Epithelial cell of esophagus (primary cell): Measurements from ENCODE around the gene ZFPM1.

Experiments used
- DNase-seq: peaks from one replicate; pipeline ENCODE4 v3.0.0; 2010; ENCODE audit warnings: low read depth
- H3K4me3 ChIP-seq: 2 replicates; pipeline ENCODE4 v1.5.1; 2011; ENCODE audit warnings: mild to moderate bottlenecking, low read length, control low read depth
- CTCF ChIP-seq: IDR thresholded peaks from 2 replicates; pipeline ENCODE4 v1.5.1; 2011; ENCODE audit warnings: low read depth, mild to moderate bottlenecking, low read length, control low read depth, inconsistent platforms; ENCODE audit not compliant: insufficient read depth; ENCODE audit errors: missing control alignments

The ZFPM1 gene

GRCh38 chr16:88541831-88542616 lies 88.9 kb downstream of the ZFPM1 start:
- TF ChIP-seq CTCF, result no peak
- no peak overlapping the region for H3K4me3 ChIP-seq
- no peak for DNase-seq

- H3K4me3 ChIP-seq, result no peak overlapping the region
- no peak for DNase-seq
- no peak for TF ChIP-seq CTCF
Observed at GRCh38 chr16:88543230-88543813, 90.2 kb downstream of the ZFPM1 start.

- no peak overlapping the region for H3K4me3 ChIP-seq
- no peak for TF ChIP-seq CTCF
- no peak for DNase-seq
Observed at GRCh38 chr16:88545781-88546180, 92.7 kb downstream of the ZFPM1 start.

GRCh38 chr16:88548131-88548874 lies 95.2 kb downstream of the ZFPM1 start:
- no peak for TF ChIP-seq CTCF
- DNase-seq, result no peak
- no peak overlapping the region for H3K4me3 ChIP-seq

- DNase-seq, result no peak
- no peak overlapping the region for H3K4me3 ChIP-seq
- TF ChIP-seq CTCF, result no peak
Observed at GRCh38 chr16:88548985-88549384, 95.9 kb downstream of the ZFPM1 start.

GRCh38 chr16:88549671-88550245 lies 96.7 kb downstream of the ZFPM1 start:
- H3K4me3 ChIP-seq, result no peak overlapping the region
- TF ChIP-seq CTCF, result no peak
- DNase-seq, result no peak
